GM21390 (cell line): Measurements from ENCODE around the gene APAF1.
"Not testable (repeated sequence)": the region's sequence is repeated elsewhere in the genome, so short reads cannot be mapped to it uniquely, and the experiment has no call there.

Experiments
- ATAC-seq: cut with Tn5 transposase; IDR thresholded peaks from one replicate; pipeline ENCODE4 v1.9.1; 2021; ENCODE audit not compliant: unreplicated experiment

The APAF1 gene

DNA sequence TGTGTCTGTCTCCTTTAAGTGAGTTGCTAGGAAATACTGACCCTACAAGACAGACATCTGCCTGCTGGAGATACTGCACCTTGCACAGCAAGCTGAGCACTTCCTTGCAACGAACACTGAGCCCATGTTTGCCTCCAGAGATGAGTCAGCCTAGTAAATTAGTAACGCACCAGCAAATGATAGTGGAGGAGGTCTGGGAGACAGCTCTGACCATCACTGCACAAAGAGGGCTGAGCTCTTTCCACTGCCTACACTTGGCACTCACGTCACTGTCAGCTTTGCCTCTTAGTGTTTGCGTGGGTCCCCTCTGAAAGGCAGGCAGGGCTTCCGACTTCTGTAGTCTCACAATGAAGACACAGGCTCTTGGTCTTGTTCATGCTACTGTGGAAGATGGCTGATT is 109.0 kb downstream of the APAF1 start:
- peak; percentile 99 for ATAC-seq

DNA sequence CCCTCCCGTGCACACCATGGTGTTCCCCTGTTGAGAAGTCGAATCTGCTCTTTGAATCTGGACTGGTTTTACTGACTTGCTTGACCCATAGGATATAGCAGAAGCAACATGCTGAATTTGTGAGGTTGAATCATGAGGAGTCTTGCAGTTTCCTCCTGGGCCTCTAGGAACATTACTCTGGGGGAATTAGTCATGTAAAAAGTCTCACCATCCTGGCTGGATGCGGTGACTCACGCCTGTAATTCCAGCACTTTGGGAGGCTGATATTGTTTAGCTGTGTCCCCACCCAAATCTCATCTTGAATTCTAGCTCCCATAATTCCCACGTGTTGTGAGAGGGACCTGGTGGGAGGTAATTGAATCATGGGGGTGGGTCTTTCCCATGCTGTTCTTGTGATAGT is 110.8 kb downstream of the APAF1 start:
- ATAC-seq, result not testable (repeated sequence)

DNA sequence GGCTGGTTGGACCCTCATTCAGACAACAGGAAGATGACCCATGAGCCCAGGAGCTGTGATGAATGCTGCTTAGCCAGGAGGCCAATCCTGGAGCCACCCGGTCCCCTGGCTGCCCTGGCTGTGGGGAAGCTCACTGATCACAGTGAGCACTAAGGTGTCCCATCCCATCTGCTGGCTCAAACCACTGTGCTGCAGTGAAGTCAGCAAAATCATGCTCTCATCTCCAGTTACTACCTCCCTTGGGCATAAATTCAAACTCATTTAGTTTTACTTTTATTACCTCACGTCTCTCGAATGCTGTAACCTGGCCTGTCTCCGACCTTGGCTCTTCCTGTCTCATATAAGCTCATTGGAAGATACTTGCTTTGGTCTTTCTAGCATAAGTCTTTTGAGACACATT is 112.4 kb downstream of the APAF1 start:
- ATAC-seq, result no peak

DNA sequence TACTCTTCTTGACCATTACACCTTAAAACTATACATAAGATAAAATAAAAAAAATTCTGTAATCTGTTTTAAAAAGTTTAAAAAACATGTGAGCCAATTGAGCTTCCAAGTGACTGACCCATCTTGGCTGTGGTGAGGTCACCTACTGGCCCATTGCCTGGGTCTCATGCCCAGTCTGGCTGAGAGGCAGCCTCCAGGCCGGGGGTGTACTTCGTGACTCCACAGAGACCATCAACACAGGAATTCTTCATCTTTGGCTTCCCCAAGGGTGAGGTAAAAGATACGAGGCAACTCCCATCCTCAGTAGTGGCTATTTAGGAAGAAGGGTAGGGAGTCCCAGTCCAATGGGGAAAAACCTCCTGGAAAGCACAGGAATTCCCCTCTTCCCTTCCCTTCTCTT is 113.2 kb downstream of the APAF1 start:
- no peak for ATAC-seq

DNA sequence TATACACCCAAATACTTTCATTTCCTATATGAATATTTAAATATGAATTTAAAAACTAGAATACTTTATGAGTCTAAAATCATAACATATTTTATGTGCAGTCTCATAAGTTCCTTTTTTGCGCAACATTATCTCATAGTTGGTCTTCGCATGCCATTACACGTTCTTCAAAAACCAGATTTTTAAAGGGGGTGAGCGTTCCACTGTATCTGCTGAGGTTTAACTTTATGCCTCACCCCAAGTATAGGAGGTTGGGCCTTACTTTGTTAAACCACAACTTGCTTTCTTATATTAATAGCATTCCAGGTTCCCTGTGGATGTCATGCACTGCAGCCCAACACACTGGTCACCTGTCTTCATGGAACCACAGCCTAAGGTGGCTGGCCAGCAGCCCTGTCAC is 118.6 kb downstream of the APAF1 start:
- ATAC-seq, result no peak

DNA sequence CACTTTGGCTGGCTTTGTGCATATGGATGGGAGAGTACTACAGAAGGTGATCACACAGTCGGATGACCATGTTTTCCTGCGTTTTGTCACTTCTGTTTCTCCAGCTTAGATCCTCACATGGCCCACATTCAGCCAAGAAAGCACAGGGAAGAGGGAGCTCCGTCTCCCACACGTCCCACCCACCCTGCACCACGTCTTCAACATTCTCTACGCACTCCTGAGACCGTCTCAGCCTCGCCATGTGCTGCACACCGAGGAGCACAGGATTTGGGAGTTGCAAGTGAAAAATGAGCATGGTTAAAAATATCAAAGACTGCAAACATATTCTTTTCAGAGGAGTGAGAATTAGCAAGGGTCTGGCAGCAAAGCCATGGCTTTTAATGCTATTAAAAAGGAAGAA is 122.2 kb downstream of the APAF1 start:
- ATAC-seq, result no peak

DNA sequence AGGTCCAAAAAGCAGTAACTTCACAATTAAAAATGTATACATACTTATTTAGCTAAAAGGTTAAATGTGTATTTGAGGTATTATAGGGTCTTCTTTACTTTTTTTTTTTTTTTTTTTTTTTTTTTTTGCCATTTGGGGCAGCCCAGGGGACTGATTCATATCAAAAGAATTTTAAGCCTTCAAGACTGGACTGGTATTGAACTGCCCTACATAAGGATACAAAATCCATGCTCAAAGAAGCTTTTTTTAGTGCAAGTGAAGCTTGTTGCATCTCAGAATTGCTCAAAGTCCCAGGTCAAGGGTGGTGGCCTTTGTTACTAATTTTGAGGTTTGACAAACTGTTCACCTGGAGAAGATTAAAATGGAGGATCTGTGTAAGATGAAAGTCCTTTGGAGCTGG is 124.0 kb downstream of the APAF1 start:
- no peak for ATAC-seq

DNA sequence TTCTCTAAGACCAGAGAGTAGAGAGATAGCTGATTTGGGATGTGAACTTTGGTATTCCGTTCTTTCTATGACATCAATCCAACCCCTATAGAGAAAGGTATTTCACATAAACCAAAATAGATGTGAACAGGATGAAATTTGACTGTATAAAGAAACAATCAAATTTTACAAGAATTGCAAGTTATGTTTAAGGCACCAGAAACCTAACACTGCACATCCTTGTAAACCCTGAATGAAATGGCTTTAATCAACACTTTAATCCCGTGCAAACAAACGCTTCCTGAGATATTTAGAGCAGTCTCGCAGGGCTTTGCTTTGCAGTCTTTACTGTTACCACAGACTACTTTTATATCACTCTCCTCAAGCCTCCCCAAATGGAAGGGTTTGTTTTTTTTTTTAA is 125.1 kb downstream of the APAF1 start:
- ATAC-seq, result no peak

DNA sequence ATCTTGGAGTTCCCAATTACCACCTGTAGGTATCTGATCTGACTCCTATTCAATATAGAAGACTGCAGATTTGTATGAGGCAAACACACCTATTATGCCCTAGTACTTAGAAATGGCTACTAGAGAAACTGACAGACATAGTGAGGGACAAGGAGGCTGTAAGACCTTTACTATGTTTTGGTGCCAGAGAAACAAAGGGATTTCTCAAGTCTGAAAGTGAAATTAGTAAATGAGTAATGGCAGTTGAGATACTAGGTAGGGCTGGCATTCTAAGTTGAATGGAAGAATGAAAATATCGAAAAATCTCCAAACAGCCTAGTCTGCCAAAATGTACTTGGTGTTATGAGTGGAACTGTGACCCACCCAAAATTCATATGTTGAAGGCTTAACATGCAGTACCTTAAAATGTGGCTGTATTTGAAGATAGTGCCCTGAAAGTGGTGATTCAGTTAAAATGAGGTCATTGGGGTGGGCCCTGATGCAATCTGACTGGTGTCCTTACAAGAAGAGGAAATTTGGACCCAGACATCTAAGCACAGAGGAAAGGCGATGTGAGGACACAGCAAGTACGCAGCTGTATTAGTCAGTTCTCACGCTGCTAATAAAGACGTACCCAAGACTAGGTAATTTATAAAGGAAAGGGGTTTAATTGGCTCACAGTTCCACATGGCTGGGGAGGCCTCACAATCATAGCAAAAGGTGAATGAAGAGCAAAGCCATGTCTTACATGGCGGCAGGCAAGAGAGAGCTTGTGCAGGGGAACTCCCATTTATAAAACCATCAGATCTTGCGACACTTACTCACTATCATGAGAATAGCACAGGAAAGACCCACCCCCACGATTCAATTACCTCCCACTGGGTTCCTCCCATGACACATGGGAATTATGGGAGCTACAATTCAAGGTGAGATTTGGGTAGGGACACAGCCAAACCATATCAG is 127.0 kb downstream of the APAF1 start:
- no peak for ATAC-seq

DNA sequence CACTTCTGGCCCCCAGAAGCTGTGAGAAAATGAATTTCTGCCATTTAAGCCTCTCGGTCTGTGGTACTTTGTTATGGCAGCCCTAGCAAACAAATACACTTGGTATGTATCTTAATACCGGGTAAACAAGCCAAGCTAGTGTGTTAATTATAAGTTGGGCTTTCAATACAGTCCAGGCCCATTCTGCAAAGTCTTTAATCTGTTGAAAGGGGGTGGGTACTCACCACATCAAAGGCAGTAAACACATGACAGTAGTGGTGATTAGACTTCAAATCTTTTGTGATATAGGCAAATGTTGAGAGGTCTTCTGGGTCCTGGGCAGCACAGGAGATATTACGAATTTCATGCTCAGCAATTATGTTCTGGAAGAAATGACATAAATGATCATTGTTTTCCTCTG is 127.7 kb downstream of the APAF1 start:
- no peak for ATAC-seq

DNA sequence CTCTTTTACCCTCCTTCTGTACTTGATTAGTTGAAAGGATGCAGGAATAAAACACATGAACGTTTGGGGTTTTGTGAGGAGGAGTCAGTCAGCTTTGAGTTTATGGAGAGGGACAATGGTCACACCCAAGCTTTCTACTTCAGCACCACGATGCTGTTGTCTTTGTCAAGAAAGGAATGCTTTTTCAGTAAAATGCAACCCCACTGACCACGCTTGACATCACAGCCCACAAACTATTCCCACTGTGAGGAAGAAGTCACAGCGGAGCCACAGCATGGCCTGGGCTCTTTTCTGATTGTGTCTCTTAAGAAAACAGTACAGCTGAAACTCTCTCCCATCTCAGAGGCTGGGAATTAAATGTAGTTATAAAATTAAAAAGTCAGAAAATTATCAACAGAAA is 135.2 kb downstream of the APAF1 start:
- ATAC-seq, result no peak

DNA sequence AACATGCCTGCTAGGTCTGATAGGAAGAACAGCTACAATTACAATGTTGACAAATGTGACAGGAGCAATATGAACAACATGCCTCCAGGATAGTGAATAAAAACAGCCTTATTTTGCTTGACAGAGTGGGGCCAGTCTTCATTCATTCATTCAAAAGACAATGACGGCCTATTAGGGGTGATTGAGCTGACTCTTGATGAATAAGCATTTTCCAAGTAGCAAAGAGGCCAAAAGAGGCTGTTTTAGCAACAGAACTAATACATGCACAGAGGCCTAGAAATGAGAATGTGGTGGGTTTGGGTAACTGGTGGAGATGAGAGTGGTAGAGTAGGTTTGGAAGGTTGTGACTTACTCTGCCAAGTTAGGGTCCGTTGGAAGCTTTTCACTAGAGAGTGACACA is 138.3 kb downstream of the APAF1 start:
- no peak for ATAC-seq
